ENCODE data around the gene RTP5.
"Not testable (repeated sequence)": the region's sequence is repeated elsewhere in the genome, so short reads cannot be mapped to it uniquely, and the experiment has no call there.

The RTP5 gene

GRCh38 chr2:241870611-241871537, 1.3 kb downstream of the RTP5 start:
- DNase-seq (ENCODE audit: low read depth), result no peak

DNA sequence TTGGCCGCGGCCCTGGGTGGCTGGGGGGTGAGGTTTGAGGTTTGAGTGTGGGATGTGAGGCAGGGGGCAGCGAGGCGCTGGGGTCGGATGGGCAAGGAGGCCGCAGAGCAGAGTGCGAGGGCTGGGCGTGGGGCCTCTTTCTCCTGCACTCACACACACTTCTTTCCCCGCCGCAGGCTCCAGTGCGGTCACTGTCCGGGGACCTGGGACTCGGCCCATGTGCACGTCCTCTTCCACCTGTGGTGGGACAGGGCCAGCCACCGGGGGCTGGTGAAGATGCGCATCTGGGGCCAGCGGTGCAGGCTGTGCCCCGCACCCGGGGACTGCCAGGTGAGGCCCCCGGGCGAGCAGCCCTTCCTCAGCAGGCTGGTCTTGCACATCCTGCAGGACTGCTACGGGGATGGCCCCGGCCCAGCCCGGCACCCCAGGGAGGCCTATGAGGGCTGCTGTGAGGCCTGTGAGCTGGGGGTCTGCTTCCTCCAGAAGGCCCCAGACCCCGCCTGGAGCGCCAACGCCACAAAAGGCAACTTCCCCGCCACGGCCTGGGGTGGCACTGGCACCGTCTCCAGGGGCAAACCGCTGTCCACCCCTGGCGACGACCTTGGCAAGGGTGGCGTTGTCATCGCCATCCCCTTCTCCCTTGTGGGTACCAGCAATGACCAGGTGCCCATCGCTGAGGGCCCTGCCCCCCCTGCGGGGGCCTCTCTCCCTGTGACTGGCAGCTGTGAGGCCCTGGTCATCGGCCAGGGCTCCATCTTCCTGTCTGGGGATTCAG, 2.2 kb downstream of the RTP5 start:
- DNase-seq (ENCODE audit: low read depth), result no peak

DNA sequence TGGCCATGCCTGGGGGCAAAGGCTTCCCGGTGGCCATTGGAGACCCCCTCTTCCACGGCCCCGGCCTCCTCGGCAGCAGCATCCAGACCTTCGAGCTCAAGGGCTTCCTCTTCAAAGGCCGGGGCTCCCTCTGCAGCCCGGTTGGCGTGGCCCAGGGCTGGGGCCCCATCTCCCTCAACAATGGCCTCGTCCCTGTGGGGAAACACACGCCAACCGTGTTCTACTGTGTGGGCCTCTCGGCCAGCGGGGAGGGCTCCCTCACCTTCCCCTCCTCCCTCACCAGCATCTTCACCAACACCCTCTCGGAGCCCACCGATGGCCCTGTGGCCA, 2.7 kb downstream of the RTP5 start:
- no peak for DNase-seq (ENCODE audit: low read depth)

GRCh38 chr2:241873081-241873802, 3.7 kb downstream of the RTP5 start:
- DNase-seq (ENCODE audit: low read depth), result no peak

DNA sequence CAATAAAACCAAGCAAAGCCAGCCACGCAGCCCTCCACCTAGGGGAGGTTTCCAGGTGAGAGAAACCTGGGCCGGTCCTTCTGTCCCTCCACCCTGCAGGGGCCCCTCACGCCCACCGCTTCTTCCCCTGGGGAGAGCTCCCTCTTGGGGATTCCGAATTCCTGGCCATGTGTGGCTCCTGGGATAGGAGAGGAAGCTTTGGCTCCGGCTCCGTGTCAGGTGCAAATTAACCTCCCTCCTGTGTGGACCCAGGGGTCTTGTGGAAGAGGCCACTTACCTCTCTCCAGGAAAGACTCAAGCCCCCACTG, 4.2 kb downstream of the RTP5 start:
- no peak for DNase-seq (ENCODE audit: low read depth)

DNA sequence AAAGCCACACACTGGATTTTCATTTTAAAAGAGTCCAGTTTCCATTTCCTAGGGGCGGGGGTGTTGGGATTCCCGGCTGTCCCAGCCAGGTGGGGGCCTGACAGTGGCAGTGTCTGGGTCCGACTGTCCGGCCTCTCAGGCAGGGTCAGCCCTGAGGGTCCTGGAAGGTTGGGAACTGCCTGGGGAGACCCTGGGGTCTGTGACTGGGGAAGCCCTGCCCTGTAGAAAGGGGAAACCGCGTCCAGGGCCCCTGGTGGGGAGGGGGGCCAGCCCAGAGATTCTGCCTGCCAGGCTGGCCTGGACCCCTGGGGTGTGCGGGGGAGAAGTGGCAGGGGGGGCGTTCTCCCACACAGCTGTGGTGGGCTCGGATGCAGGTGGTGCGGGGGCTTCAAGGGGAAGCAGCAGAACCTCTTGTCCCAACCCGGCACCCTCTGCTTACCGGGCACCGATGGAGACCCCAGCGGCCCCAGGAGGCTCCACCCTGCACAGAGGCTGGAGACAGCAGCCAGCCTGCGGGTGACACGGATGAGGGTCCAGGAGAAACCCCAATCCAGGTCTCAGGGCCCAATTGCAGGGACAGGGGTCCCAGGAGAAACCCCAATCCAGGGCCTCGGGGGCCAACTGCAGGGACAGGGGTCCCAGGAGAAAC, 4.9 kb downstream of the RTP5 start:
- DNase-seq (ENCODE audit: low read depth), result no peak

- not testable (repeated sequence) for DNase-seq (ENCODE audit: low read depth)
These were observed 6.4 kb downstream of the RTP5 start for GRCh38 chr2:241875754-241876527.

DNA sequence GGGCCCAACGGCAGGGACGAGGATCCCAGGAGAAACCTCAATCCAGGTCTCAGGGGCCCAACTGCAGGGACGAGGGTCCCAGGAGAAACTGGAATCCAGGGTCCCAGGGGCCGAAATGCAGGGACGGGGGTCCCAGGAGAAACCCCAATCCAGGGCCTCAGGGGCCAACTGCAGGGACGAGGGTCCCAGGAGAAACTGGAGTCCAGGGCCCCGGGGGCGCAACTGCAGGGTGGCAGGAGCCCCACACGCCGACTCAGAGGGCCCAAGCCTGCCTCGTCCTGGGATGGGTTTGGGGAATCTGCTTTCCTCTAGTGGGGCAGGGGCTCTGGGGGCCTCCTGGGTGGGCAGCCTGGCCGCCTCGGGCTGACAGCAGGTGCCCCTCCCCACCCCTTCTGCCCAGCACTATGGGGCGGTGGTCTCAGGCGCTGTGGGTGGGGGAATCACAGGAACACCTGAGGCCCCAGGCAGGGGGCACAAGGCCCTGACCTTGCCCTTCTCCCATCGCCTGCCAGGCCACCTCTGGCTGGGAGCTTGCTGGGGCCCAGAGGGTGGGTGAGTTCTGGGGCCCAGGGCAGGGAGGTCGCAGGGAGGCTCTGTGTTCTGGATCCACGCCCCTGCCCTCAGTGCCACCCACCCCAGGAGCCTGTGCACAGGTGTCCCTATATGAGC, 7.1 kb downstream of the RTP5 start:
- no peak for DNase-seq (ENCODE audit: low read depth)

DNA sequence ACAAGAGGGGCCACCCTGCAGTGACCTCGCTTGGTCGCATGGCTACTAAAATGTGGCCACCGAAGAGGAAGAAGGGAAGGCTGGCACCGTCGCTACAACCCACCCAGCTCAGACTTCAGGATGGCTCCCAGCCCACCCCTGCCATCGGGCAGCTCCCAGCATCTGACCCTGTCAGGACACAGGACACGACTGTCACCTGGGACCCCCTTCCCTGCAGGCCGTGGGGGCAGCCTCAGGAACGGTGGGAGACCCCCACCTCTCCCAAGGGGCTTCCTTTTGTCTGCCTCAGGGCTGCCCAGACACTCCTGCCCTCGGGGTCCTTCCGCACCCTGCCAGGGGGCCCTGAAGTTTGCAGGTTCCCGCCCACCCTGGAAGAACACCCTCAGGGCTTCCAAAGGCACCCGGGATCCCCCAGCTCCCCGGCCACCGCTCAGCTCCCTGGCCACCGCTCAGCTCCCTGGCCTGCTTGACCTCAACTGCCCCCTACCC, 7.7 kb downstream of the RTP5 start:
- DNase-seq (ENCODE audit: low read depth), result no peak

DNA sequence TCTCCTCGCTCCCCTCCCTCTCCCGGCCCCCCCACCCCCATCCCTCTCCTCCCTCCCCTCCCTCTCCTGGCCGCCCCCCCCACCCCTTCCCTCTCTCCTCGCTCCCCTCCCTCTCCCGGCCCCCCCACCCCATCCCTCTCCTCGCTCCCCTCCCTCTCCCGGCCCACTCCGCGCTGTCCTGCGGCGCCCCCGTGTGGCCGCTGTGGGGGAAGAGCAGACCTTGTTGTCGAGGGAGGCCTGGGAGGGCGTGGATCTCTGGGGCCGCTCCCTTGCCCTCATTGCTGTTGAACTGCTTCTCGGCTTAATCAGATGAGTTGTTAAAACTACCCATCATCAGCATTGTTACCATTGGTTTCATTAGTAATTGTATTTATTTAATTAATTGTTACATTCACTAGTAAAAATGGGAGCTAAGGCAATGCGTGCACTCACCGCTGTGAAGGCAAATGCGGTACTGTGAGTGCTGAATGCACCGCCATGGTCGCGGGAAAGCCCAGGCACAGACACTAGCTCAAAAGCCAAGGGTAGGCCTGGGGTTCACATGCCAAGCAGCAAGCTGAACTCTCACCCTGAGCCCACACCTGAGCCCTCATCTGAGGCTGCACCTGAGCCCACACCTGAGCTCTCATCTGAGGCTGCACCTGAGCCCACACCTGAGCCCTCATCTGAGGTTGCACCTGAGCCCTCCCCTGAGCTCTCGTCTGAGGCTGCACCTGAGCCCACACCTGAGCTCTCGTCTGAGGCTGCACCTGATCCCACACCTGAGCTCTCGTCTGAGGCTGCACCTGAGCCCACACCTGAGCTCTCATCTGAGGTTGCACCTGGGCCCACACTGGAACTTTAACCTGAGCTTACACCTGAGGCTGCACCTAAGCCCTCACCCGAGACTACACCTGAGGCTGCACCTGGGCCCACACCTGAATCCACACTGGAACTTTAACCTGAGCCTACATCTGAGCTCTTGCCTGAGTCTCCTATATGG, 8.8 kb downstream of the RTP5 start:
- peak; percentile 78 for DNase-seq (ENCODE audit: low read depth)

GRCh38 chr2:241879326-241879725, 9.8 kb downstream of the RTP5 start:
- DNase-seq (ENCODE audit: low read depth), result no peak

GRCh38 chr2:241880311-241881073, 11.0 kb downstream of the RTP5 start:
- DNase-seq (ENCODE audit: low read depth), result no peak

DNA sequence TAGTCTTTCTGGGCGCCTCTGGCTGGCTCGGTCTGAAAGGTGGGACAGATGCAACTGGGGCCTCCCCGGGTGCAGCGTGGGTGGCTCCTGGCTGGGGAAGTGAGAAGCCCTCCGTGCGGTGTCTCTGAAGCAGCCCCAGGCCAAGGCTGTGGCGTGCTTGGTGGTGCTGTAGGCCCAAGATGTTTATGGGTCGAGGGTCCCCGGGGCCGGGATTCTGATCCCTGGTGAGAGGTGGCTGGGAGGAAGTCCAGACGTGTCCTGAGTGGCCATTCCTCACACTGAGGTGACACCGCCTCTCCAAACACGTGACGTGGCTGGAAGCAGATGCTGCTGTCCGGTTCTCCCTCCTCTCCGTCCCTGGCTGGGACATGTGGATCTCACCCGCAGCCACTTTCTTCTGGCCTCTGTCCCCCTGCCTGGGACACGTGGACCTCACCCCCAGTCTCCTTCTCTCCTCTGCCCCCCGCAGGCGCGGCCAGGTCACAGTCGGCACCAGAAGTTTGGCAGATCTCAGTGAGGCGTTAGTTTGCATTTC, 12.6 kb downstream of the RTP5 start:
- DNase-seq (ENCODE audit: low read depth), result peak; percentile 71

DNA sequence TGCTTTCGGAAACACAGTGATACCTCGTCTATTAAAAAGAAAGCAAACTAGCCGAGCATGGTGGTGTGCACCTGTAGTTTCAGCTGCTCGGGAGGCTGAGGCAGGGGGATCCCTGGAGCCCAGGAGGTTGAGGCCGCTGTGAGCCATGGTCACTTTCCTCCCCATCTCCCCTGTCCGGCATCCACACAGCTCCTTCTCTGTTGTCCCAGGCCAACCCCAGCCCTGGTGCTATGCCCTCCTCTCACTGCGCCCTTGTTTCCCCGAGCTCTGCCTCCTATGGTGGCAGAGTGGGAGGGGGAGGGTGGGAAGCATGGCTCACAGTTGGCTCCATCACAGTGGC, 15.4 kb downstream of the RTP5 start:
- DNase-seq (ENCODE audit: low read depth), result no peak

DNA sequence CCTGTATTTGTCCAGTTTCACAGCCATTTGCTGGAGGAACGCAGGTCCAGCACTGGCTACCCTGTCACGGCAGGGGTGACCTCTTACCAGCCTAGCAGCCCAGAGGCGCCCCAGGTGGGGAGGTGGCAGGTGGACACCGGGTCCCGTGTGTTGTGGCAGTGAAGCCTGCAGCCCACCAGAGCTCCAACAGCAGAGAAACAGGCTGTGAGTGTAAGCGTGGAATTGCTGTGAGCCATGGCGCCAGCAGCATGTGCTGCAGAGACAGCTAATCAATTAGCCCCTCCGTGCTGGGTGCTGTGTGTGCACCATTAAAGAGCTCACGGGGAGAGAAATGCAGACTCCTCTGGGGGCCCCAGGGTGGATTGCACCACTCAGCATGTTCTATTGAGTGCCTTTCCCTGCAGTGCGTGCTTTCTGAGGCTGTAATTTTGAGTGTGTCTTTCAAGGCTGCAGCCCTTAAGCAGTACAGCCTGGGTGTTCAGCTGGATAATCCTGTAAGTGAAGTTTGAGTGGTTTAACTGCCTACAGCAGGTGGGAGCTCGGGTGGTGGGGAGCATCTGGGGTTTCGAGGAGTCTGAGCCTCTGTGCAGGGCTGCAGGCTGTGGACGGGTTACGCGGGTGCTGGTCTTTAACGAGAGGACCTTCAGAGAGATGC, 15.9 kb downstream of the RTP5 start:
- DNase-seq (ENCODE audit: low read depth), result no peak

DNA sequence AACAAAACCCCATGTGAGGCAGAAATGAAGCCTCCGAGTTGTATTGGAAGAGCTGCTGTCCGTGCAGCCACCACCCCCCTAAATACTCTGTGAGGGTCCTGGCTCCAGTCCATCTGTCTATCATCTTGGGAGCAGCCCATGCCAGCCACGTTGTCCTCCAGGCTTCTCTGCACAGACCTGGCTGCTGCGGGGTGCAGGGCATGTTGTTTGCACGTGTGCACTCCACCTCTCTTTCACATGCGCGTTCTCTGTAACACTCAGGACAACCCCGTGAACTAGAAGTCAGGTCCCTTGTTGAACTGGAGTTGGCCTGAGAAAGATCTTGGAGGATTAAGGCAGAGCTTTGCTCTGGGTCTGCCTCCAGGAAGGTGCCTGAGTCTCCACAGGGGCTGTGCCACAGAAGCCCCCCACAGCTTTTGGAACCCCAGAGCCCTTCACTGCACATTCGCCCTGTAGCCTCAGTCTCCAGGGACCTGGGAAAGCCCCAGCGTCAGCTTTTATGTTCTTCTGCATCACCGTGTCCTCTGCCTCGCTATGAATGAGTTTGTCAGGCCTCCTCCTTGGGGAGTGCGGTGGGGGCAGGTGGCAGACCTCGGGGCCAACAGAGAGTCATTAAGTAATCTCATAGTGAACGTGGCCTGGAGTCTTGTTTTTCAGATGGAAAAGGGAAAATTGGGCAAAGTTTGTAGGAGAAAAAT, 16.6 kb downstream of the RTP5 start:
- no peak for DNase-seq (ENCODE audit: low read depth)

- no peak for DNase-seq (ENCODE audit: low read depth)
These were observed 17.4 kb downstream of the RTP5 start for GRCh38 chr2:241886840-241887447.
